Measurements from ENCODE around the gene OR10H4. TPM values are rescaled to one million over a fixed set of nuclear protein-coding genes. Genes with fewer than 3 reads are reported as not detected.
A peak's percentile ranks its signal among the peaks of the same experiment; 100 is the strongest.

OR10H4 gene
- total and polyA plus RNA-seq, 7 donors: not detected

- Histone ChIP-seq H3K27ac (no peak within 1 kb of the TSS), H3K36me3 (ENCODE audit: insufficient read depth in 1 of 2, low read depth in 1 of 2) (no peaks in the 10 kb centered on the region), H3K4me1 (no peaks in the 10 kb centered on the region), H3K9me3 (no peaks in the 10 kb centered on the region), H3K27me3 (ENCODE audit: insufficient read depth in 3 of 3, low read length in 2 of 3) (peaks cover 0 to 20% (median under 1%) of the 10 kb centered on the region in 3 donors), H3K4me3 (no peak within 1 kb of the TSS)
- 23 to 30% (median 28%) methylated on average over 9 to 10 of the region's 10 CpGs for WGBS, 3 donors
- intact Hi-C loops (cut with DNase I): no loop called here
- DNase-seq (peak; percentile 59 to 63), ATAC-seq (peak in 2 of 4 donors; percentile 71 to 79)
- TF ChIP-seq, protein P1, sequence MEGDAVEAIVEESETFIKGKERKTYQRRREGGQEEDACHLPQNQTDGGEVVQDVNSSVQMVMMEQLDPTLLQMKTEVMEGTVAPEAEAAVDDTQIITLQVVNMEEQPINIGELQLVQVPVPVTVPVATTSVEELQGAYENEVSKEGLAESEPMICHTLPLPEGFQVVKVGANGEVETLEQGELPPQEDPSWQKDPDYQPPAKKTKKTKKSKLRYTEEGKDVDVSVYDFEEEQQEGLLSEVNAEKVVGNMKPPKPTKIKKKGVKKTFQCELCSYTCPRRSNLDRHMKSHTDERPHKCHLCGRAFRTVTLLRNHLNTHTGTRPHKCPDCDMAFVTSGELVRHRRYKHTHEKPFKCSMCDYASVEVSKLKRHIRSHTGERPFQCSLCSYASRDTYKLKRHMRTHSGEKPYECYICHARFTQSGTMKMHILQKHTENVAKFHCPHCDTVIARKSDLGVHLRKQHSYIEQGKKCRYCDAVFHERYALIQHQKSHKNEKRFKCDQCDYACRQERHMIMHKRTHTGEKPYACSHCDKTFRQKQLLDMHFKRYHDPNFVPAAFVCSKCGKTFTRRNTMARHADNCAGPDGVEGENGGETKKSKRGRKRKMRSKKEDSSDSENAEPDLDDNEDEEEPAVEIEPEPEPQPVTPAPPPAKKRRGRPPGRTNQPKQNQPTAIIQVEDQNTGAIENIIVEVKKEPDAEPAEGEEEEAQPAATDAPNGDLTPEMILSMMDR (IDR thresholded peaks at IDR 0.05): no peak
These were observed 14.3 kb upstream of the OR10H4 start, which contains the start of gene CYP4F11 for GRCh38 chr19:15934332-15935078. CYP4F11 (minus strand) TSS chr19:15934529; CDS start chr19:15934408, 121 bp downstream.

GRCh38 chr19:15935167-15935702 lies 13.6 kb upstream of the OR10H4 start:
- no peak for DNase-seq
- intact Hi-C loops (cut with DNase I): no loop called here
- TF ChIP-seq, protein P1 (IDR thresholded peaks at IDR 0.05): no peak
- WGBS, 3 donors: 53 to 56% (median 55%) methylated on average over 3 of the region's 3 CpGs
- no peaks in the 10 kb centered on the region for H3K36me3 ChIP-seq (ENCODE audit: insufficient read depth in 1 of 2, low read depth in 1 of 2)
- no peak for ATAC-seq
- H3K27me3 ChIP-seq (ENCODE audit: insufficient read depth in 3 of 3, low read length in 2 of 3): peaks cover 0 to 18% (median 1%) of the 10 kb centered on the region in 3 donors
- H3K27ac ChIP-seq: no peak overlapping the region
- no peak overlapping the region for H3K4me3 ChIP-seq
- no peaks in the 10 kb centered on the region for H3K4me1 ChIP-seq
- no peaks in the 10 kb centered on the region for H3K9me3 ChIP-seq

DNA sequence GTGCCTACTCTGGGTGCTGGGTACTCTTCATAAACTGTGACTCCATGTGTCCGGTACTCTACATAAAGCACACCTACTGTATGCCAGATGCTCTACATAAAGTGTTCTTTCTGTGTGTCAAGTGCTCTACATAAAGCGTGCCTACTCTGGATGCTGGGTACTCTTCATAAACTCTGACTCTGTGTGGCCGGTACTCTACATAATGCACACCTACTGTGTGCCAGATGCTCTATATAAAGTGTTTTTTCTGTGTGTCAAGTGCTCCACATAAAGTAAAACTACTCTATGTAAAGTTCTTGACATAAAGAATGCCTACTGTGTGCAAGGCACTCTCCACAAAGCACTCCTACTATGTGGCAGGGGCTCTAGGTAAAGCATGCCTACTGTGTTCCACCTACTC lies 12.6 kb upstream of the OR10H4 start:
- Histone ChIP-seq H3K27ac (no peak overlapping the region), H3K4me1 (no peaks in the 10 kb centered on the region), H3K27me3 (ENCODE audit: insufficient read depth in 3 of 3, low read length in 2 of 3) (peaks cover 0 to 8% (median 1%) of the 10 kb centered on the region in 3 donors), H3K36me3 (ENCODE audit: insufficient read depth in 1 of 2, low read depth in 1 of 2) (no peaks in the 10 kb centered on the region), H3K9me3 (no peaks in the 10 kb centered on the region), H3K4me3 (no peak overlapping the region)
- intact Hi-C loops (cut with DNase I): no loop called here
- ATAC-seq: no peak
- DNase-seq: no peak
- TF ChIP-seq, protein P1 (IDR thresholded peaks at IDR 0.05): no peak
- 72 to 76% (median 74%) methylated on average over 3 of the region's 3 CpGs for WGBS, 3 donors

DNA sequence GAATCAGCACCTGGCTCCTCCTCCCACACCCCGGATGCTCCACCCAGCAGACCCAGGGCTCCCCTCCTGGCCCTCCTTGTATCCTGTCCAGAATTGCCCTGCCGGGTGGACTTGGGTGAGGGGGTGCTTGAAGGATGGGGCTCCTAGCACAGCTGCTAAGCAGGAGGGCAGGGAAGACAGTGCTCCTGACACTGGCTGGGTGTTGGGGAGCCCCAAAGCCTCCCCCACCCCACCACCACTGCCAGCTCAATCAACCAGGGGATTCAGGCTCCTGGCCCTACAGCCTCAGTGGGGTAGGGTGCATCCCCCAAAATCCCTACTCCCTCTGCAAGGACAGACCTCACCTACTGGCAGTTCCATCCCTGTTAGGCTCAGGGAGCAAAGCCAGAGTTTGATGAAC lies 11.9 kb upstream of the OR10H4 start:
- H3K9me3 ChIP-seq: no peaks in the 10 kb centered on the region
- intact Hi-C loops (cut with DNase I): no loop called here
- no peak overlapping the region for H3K4me3 ChIP-seq
- no peak for ATAC-seq
- H3K36me3 ChIP-seq (ENCODE audit: insufficient read depth in 1 of 2, low read depth in 1 of 2): no peaks in the 10 kb centered on the region
- 66 to 82% (median 71%) methylated on average over 2 of the region's 2 CpGs for WGBS, 3 donors
- TF ChIP-seq, protein P1 (IDR thresholded peaks at IDR 0.05): no peak
- H3K27ac ChIP-seq: no peak overlapping the region
- peaks cover 0 to 7% (median 1%) of the 10 kb centered on the region in 3 donors for H3K27me3 ChIP-seq (ENCODE audit: insufficient read depth in 3 of 3, low read length in 2 of 3)
- no peaks in the 10 kb centered on the region for H3K4me1 ChIP-seq
- DNase-seq: no peak
